Lower leg skin (tissue), 4 donors: Measurements from ENCODE around the gene CLASP1. TPM values are rescaled to one million over a fixed set of nuclear protein-coding genes. Genes with fewer than 3 reads are reported as not detected.

Source experiments
- DNase-seq, 2 donors: peaks; one replicate each; pipeline ENCODE4 v3.0.0-alpha.2; 2019; ENCODE audit warnings: low spot score in 2 of 2
- H3K4me3 ChIP-seq: fragments of 200-600 bp; sonication (generic); 2 replicates; pipeline ENCODE4 v1.5.1; 2017; ENCODE audit warnings: mild to moderate bottlenecking, low read depth; ENCODE audit not compliant: poor library complexity, severe bottlenecking
- POLR2A ChIP-seq, 2 donors: fragments of 450-650 bp; IDR thresholded peaks; one replicate each; pipeline ENCODE4 v1.6.1; 2016 to 2017; ENCODE audit warnings: antibody characterized with exemption in 2 of 2, mild to moderate bottlenecking in 1 of 2, moderate library complexity in 1 of 2
- WGBS, 2 donors: methylation state at CpG; one replicate each; pipeline ENCODE4 v1.1.5; 2018; 5-methylcytosine and 5-hydroxymethylcytosine counted together
- intact Hi-C: fragments of 100-400 bp; cut with DNase I; formaldehyde crosslinking; loops from one replicate; pipeline ENCODE4 v1.15.0; 2023; ENCODE audit warnings: low total_unique reads
- total RNA-seq, 4 donors: library from RNA; depleted of rRNA; stranded (reverse); fragments of >200 nt; gene quantifications; one replicate each; pipeline ENCODE4 v1.1.0, GENCODE V29; 2016
- TF ChIP-seq, protein P1 (sequence below), 3 donors: fragments of 450-650 bp; IDR thresholded peaks; one replicate each; pipeline ENCODE4 v1.5.1; 2016; ENCODE audit warnings: antibody characterized with exemption in 3 of 3, mild to moderate bottlenecking in 3 of 3, moderate library complexity in 2 of 3

Gene CLASP1
- total RNA-seq, 4 donors from 2014 or later = 56.8 to 88.4 (median 69.0) TPM

DNA sequence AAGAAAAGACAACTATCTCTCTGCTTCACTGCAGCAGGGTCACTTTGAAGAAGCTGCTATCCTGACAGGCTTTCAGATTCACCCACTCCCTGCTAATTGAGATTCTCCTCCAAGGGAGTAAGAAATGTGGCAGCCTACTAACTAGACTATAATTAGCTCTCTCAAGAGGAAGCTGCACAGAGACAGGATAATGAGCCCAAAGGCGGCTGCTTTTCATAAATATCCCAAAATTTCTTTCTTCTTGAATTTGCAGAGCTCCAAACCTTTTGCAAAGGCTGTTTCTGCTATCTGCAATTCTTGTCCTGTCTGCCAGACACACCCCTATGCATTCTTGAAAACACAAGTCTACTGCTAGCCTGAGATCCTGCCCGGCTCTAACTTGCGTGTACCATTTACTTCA lies 172.6 kb downstream of the CLASP1 start:
- 64 to 71% methylated on average over 3 of the region's 3 CpGs for WGBS, 2 donors
- intact Hi-C loops = no loop called here
- no peak for DNase-seq
- TF ChIP-seq, protein P1, sequence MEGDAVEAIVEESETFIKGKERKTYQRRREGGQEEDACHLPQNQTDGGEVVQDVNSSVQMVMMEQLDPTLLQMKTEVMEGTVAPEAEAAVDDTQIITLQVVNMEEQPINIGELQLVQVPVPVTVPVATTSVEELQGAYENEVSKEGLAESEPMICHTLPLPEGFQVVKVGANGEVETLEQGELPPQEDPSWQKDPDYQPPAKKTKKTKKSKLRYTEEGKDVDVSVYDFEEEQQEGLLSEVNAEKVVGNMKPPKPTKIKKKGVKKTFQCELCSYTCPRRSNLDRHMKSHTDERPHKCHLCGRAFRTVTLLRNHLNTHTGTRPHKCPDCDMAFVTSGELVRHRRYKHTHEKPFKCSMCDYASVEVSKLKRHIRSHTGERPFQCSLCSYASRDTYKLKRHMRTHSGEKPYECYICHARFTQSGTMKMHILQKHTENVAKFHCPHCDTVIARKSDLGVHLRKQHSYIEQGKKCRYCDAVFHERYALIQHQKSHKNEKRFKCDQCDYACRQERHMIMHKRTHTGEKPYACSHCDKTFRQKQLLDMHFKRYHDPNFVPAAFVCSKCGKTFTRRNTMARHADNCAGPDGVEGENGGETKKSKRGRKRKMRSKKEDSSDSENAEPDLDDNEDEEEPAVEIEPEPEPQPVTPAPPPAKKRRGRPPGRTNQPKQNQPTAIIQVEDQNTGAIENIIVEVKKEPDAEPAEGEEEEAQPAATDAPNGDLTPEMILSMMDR (IDR thresholded peaks at IDR 0.05) = no peak
- TF ChIP-seq POLR2A (IDR thresholded peaks at IDR 0.05) = no peak
- no peak overlapping the region for H3K4me3 ChIP-seq

DNA sequence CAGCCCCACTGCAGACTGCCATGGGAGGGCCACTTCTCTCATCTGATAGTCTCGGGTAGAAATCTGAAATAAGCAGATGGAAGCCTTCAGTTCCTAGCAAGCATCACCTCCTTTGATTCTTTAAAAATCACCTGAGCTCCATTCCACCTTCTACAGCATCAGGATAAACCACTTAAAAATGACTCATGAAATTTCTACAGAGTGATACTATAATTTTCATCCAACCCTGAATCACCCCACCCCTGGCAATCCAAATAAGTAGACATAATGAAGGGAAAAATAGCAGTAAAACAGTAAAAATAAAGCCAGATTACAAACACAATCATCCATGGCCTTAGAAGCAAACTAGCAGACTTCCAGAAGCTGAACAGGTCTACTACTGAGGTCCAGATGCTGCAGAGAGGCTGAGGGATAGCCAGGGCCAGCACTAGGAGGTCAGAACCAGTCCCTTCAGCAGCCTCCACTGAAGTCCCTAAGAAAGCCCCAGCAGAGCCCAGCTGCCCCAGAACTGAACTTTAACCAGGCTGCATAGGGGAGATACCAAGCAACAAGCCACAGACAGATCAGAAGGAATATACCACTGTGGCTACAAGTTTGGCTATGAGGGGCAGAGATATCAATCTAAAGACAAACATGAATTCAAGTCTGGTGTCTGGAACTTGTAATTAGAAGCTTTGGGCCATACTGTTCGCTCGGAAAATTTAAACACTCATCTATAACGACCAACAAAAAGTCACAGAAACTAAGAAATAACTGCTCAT lies 173.3 kb downstream of the CLASP1 start:
- no peak for TF ChIP-seq POLR2A (IDR thresholded peaks at IDR 0.05)
- TF ChIP-seq, protein P1 (IDR thresholded peaks at IDR 0.05) = no peak
- intact Hi-C loops = no loop called here
- WGBS, 2 donors = 87 to 88% methylated on average over 4 of the region's 4 CpGs
- DNase-seq = no peak
- H3K4me3 ChIP-seq = no peak overlapping the region

DNA sequence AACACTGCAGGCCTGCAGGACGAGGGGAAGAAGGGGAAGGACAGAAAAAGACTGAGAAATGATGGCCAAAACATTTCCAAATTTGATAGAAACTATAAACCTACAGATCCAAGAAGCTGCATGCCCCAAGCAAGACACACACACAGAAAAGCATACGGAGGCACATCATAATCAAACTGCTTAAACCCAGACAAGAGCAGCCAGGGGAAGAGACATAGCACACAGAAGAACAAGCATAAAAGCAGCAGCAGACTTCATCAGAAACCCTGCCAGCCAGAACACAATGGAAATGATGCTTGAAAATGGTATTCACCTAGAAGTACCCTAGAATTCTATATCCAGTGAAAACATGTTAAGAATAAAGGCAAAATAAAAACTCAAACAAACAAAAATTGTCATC lies 175.8 kb downstream of the CLASP1 start:
- no peak for TF ChIP-seq POLR2A (IDR thresholded peaks at IDR 0.05)
- TF ChIP-seq, protein P1 (IDR thresholded peaks at IDR 0.05) = no peak
- no peak overlapping the region for H3K4me3 ChIP-seq
- DNase-seq = no peak
- WGBS, 2 donors = 83 to 90% methylated on average over 2 of the region's 2 CpGs
- intact Hi-C loops = no loop called here

DNA sequence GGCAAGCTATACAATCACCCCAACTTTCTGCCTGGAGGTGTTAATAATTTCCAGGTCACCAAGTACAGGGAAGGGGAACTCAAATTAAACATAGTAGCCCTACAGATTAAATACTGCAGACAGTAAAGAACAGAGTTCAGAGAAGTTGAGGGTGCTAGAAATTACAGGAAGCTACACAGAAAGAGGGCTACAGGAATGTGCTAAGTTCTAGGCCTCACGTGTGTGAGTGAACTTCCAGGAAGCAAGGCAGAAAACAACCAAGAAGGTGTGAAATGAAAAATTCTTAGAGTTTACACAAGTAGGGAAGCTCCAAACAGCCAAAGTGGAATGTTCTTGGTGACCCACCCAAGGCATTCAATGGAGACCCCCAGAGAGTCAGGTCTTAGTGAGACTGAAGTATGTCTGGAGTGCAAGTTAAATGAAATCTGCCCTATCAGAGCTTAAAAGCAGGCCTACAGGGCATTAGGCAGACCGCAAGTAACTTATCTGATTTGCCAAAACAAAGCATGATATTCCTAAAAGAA lies 176.7 kb downstream of the CLASP1 start:
- DNase-seq = no peak
- intact Hi-C loops = no loop called here
- WGBS, 2 donors = 84 to 85% methylated on average over 2 of the region's 2 CpGs
- no peak overlapping the region for H3K4me3 ChIP-seq
- no peak for TF ChIP-seq POLR2A (IDR thresholded peaks at IDR 0.05)

DNA sequence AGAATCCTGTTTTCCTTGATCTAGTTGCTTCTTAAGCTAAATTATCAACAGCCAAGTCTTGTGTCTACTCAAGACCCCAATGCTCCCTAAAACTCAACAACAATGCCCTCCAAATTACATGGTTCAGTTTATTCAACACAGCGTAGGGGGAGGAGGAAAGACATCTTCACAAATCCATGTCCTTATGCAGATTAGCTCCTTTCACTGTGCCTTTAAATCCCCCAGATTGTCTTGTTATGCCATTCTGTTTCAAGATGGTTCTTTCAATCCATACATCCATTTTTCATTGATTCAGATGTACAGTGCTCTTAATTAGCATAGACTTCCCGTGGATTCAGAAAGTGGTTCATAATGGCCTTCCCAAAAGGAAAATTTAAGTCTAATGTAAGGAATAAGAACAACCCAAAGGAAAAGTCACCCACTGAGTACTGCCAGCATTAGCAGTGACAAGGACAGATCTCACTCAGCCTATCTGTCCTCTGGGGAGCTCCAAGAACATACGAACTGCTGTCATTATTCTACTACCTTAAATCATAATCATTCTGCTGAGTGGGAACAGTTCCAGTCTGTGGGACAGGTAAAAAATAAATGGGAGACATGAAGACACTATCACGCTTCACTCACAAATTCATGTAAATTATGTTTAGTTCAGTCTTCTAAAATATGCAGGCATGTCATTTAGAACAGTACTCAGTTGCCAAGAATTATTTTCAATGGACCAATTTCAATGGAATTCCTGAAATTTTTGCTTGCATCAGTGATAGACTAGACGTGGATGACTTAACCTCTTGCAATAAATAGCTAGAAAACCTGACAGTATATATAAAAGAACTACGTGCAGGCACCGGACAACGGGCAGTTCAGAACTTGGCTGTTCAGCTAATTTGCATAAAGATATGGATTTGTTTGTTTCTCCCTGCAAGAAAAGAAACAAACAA lies 177.5 kb downstream of the CLASP1 start:
- DNase-seq = no peak
- H3K4me3 ChIP-seq = no peak overlapping the region
- intact Hi-C loops = no loop called here
- TF ChIP-seq, protein P1 (IDR thresholded peaks at IDR 0.05) = no peak
- no peak for TF ChIP-seq POLR2A (IDR thresholded peaks at IDR 0.05)
- WGBS, 2 donors = 80% methylated on average over 8 of the region's 8 CpGs

DNA sequence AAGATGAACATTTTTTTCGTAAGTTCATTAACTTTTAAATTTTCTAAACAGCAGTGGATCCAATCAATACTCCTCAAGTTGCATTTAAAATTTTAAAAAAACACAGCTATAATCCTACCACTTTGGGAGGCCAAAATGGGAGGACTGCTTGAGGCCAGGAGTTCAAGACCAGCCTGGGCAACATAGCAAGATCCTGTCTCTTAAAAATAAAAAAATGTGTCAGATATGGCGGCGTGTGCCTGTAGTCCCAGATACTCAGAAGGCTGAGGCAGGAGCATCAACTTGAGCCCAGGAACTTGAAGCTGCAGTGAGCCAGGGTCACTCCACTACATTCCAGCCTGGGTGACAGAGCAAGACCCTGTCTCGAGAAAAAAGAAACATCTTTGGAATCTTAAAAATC lies 178.3 kb downstream of the CLASP1 start:
- intact Hi-C loops = no loop called here
- no peak overlapping the region for H3K4me3 ChIP-seq
- DNase-seq = no peak
- no peak for TF ChIP-seq POLR2A (IDR thresholded peaks at IDR 0.05)
- TF ChIP-seq, protein P1 (IDR thresholded peaks at IDR 0.05) = no peak
- WGBS, 2 donors = 92 to 96% methylated on average over 4 of the region's 4 CpGs
